HEK293 (cell line): Measurements from ENCODE around the gene PSAPL1.

Experiments
- BCL11A ChIP-seq: fragments of 450-650 bp; formaldehyde crosslinking; IDR thresholded peaks from 2 replicates; pipeline ENCODE4 v1.5.1; 2016; ENCODE audit warnings: low read depth, missing biosample characterization, missing genetic modification characterization
- FEZF1 ChIP-seq: fragments of 450-650 bp; formaldehyde crosslinking; IDR thresholded peaks from 2 replicates; pipeline ENCODE4 v1.5.1; 2016; ENCODE audit warnings: missing biosample characterization, missing genetic modification characterization
- HOXD13 ChIP-seq: sonication (generic); formaldehyde crosslinking; IDR thresholded peaks from 2 replicates; pipeline ENCODE4 v1.8.0; 2022; ENCODE audit warnings: missing genetic modification reagents, borderline replicate concordance
- IKZF3 ChIP-seq: fragments of 450-650 bp; IDR thresholded peaks from 2 replicates; pipeline ENCODE4 v1.5.0; 2018; ENCODE audit warnings: missing biosample characterization, mild to moderate bottlenecking, missing genetic modification characterization, moderate library complexity
- KLF1 ChIP-seq: fragments of 450-650 bp; formaldehyde crosslinking; IDR thresholded peaks from 2 replicates; pipeline ENCODE4 v1.5.1; 2016; ENCODE audit warnings: missing biosample characterization, missing genetic modification characterization
- KLF7 ChIP-seq: fragments of 450-650 bp; formaldehyde crosslinking; IDR thresholded peaks from 2 replicates; pipeline ENCODE4 v1.5.1; 2016; ENCODE audit warnings: missing biosample characterization, missing genetic modification characterization, borderline replicate concordance
- MZF1 ChIP-seq: fragments of 450-650 bp; formaldehyde crosslinking; IDR thresholded peaks from 2 replicates; pipeline ENCODE4 v1.5.1; 2017; ENCODE audit warnings: missing biosample characterization, missing genetic modification characterization, borderline replicate concordance
- SETDB1 ChIP-seq: IDR thresholded peaks from one replicate; pipeline ENCODE4 v1.6.1; 2017; ENCODE audit warnings: mild to moderate bottlenecking, low read length, moderate library complexity, mixed read lengths; ENCODE audit not compliant: insufficient read length
- ZBTB21 ChIP-seq: fragments of 450-650 bp; formaldehyde crosslinking; IDR thresholded peaks from 2 replicates; pipeline ENCODE4 v1.5.1; 2017; ENCODE audit warnings: missing biosample characterization, missing genetic modification characterization
- ZBTB8A ChIP-seq: fragments of 450-650 bp; formaldehyde crosslinking; IDR thresholded peaks from 2 replicates; pipeline ENCODE4 v1.5.1; 2016; ENCODE audit warnings: missing biosample characterization, missing genetic modification characterization
- ZIC2 ChIP-seq: fragments of 450-650 bp; formaldehyde crosslinking; IDR thresholded peaks from 2 replicates; pipeline ENCODE4 v1.5.1; 2016; ENCODE audit warnings: missing biosample characterization, missing genetic modification characterization
- ZNF121 ChIP-seq: fragments of 450-650 bp; formaldehyde crosslinking; IDR thresholded peaks from 2 replicates; pipeline ENCODE4 v1.5.1; 2016; ENCODE audit warnings: missing biosample characterization, missing genetic modification characterization
- ZNF174 ChIP-seq: fragments of 450-650 bp; formaldehyde crosslinking; IDR thresholded peaks from 2 replicates; pipeline ENCODE4 v1.5.0; 2017; ENCODE audit warnings: missing biosample characterization, mild to moderate bottlenecking, missing genetic modification characterization
- ZNF23 ChIP-seq: fragments of 450-650 bp; formaldehyde crosslinking; IDR thresholded peaks from 2 replicates; pipeline ENCODE4 v1.5.1; 2016; ENCODE audit warnings: missing biosample characterization, missing genetic modification characterization, borderline replicate concordance
- ZNF248 ChIP-seq: fragments of 450-650 bp; formaldehyde crosslinking; IDR thresholded peaks from 2 replicates; pipeline ENCODE4 v1.5.1; 2017; ENCODE audit warnings: missing biosample characterization, missing genetic modification characterization
- ZNF394 ChIP-seq: fragments of 450-650 bp; formaldehyde crosslinking; IDR thresholded peaks from 2 replicates; pipeline ENCODE4 v1.5.1; 2016; ENCODE audit warnings: missing biosample characterization, missing genetic modification characterization, mild to moderate bottlenecking, moderate library complexity, borderline replicate concordance
- ZNF404 ChIP-seq: fragments of 450-650 bp; formaldehyde crosslinking; IDR thresholded peaks from 2 replicates; pipeline ENCODE4 v1.5.1; 2017; ENCODE audit warnings: missing biosample characterization, missing genetic modification characterization
- ZNF529 ChIP-seq: fragments of 450-650 bp; formaldehyde crosslinking; IDR thresholded peaks from 2 replicates; pipeline ENCODE4 v1.5.1; 2017; ENCODE audit warnings: missing genetic modification characterization, missing biosample characterization; ENCODE audit not compliant: insufficient replicate concordance
- ZNF544 ChIP-seq: fragments of 450-650 bp; formaldehyde crosslinking; IDR thresholded peaks from 2 replicates; pipeline ENCODE4 v1.5.0; 2017; ENCODE audit warnings: missing biosample characterization, missing genetic modification characterization
- ZNF571 ChIP-seq: fragments of 450-650 bp; formaldehyde crosslinking; IDR thresholded peaks from 2 replicates; pipeline ENCODE4 v1.5.0; 2017; ENCODE audit warnings: missing biosample characterization, missing genetic modification characterization
- ZNF792 ChIP-seq: fragments of 450-650 bp; formaldehyde crosslinking; IDR thresholded peaks from 2 replicates; pipeline ENCODE4 v1.5.1; 2016; ENCODE audit warnings: missing biosample characterization, missing genetic modification characterization
- ZSCAN23 ChIP-seq: fragments of 450-650 bp; formaldehyde crosslinking; IDR thresholded peaks from 2 replicates; pipeline ENCODE4 v1.5.1; 2016; ENCODE audit warnings: missing biosample characterization, missing genetic modification characterization
- TF ChIP-seq, protein P1 (sequence below): fragments of 450-650 bp; formaldehyde crosslinking; IDR thresholded peaks from 2 replicates; pipeline ENCODE4 v1.5.1; 2016; ENCODE audit warnings: missing biosample characterization, missing genetic modification characterization
- TF ChIP-seq, protein P2 (sequence below): fragments of 450-650 bp; formaldehyde crosslinking; IDR thresholded peaks from 2 replicates; pipeline ENCODE4 v1.5.1; 2016; ENCODE audit warnings: missing biosample characterization, missing genetic modification characterization
- TF ChIP-seq, protein P3 (sequence below): fragments of 450-650 bp; formaldehyde crosslinking; IDR thresholded peaks from 2 replicates; pipeline ENCODE4 v1.5.1; 2016; ENCODE audit warnings: missing biosample characterization, missing genetic modification characterization
- TF ChIP-seq, protein P4 (sequence below): fragments of 450-650 bp; formaldehyde crosslinking; IDR thresholded peaks from 2 replicates; pipeline ENCODE4 v1.5.1; 2016; ENCODE audit warnings: missing biosample characterization, missing genetic modification characterization, borderline replicate concordance
- TF ChIP-seq, protein P5 (sequence below): fragments of 450-650 bp; formaldehyde crosslinking; IDR thresholded peaks from 2 replicates; pipeline ENCODE4 v1.5.1; 2017; ENCODE audit warnings: missing biosample characterization, missing genetic modification characterization
- TF ChIP-seq, protein P6 (sequence below): fragments of 450-650 bp; formaldehyde crosslinking; IDR thresholded peaks from 2 replicates; pipeline ENCODE4 v1.5.1; 2016; ENCODE audit warnings: missing biosample characterization, missing genetic modification characterization, borderline replicate concordance

Gene PSAPL1

DNA sequence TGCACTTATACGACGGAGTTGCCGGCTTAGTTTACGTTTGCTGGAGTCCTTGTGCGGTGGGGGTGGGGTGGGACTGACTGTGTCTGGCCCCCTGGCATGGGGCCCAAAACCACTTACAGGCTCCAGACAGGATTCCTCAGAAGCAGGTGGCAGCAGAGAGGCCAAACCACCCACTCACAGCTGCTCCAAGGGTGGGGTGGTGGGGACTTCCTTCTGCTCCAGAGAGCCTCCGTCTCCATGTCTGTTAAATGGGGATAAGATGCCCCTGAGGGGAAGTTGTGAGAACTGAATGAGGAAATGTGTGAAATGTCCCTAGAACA lies 36.7 kb downstream of the PSAPL1 start (continued):
- TF ChIP-seq ZNF394 (no peak), ZNF248 (tag by site-specific recombination) (no peak), ZNF792 (tag by site-specific recombination) (no peak), ZNF571 (tag by site-specific recombination) (no peak), ZNF121 (tag by site-specific recombination) (no peak), SETDB1 (no peak), HOXD13 (CRISPR knock-in tag) (no peak), ZNF174 (tag by site-specific recombination) (no peak), BCL11A (tag by site-specific recombination) (no peak), ZBTB8A (tag by site-specific recombination) (no peak), ZNF23 (tag by site-specific recombination) (no peak), FEZF1 (tag by site-specific recombination) (no peak), ZIC2 (tag by site-specific recombination) (peak; percentile 29), IKZF3 (no peak), ZBTB21 (tag by site-specific recombination) (no peak), ZSCAN23 (tag by site-specific recombination) (no peak), MZF1 (tag by site-specific recombination) (no peak), ZNF529 (tag by site-specific recombination) (no peak), KLF1 (tag by site-specific recombination) (0 out of 2 replicates have a peak, but pooled peaks have one; percentile 11), ZNF404 (tag by site-specific recombination) (no peak), ZNF544 (tag by site-specific recombination) (no peak), KLF7 (tag by site-specific recombination) (no peak)
- TF ChIP-seq, protein P1, sequence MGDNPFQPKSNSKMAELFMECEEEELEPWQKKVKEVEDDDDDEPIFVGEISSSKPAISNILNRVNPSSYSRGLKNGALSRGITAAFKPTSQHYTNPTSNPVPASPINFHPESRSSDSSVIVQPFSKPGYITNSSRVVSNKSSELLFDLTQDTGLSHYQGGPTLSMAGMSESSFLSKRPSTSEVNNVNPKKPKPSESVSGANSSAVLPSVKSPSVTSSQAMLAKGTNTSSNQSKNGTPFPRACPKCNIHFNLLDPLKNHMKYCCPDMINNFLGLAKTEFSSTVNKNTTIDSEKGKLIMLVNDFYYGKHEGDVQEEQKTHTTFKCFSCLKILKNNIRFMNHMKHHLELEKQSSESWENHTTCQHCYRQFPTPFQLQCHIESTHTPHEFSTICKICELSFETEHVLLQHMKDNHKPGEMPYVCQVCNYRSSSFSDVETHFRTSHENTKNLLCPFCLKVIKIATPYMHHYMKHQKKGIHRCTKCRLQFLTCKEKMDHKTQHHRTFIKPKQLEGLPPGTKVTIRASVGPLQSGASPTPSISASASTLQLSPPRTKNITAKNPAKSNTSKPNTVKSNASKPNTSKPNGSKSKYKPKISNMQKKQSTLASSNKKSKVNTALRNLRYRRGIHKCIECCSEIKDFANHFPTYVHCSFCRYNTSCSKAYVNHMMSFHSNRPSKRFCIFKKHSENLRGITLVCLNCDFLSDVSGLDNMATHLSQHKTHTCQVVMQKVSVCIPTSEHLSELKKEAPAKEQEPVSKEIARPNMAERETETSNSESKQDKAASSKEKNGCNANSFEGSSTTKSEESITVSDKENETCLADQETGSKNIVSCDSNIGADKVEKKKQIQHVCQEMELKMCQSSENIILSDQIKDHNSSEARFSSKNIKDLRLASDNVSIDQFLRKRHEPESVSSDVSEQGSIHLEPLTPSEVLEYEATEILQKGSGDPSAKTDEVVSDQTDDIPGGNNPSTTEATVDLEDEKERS (tag by site-specific recombination): no peak
- TF ChIP-seq, protein P2, sequence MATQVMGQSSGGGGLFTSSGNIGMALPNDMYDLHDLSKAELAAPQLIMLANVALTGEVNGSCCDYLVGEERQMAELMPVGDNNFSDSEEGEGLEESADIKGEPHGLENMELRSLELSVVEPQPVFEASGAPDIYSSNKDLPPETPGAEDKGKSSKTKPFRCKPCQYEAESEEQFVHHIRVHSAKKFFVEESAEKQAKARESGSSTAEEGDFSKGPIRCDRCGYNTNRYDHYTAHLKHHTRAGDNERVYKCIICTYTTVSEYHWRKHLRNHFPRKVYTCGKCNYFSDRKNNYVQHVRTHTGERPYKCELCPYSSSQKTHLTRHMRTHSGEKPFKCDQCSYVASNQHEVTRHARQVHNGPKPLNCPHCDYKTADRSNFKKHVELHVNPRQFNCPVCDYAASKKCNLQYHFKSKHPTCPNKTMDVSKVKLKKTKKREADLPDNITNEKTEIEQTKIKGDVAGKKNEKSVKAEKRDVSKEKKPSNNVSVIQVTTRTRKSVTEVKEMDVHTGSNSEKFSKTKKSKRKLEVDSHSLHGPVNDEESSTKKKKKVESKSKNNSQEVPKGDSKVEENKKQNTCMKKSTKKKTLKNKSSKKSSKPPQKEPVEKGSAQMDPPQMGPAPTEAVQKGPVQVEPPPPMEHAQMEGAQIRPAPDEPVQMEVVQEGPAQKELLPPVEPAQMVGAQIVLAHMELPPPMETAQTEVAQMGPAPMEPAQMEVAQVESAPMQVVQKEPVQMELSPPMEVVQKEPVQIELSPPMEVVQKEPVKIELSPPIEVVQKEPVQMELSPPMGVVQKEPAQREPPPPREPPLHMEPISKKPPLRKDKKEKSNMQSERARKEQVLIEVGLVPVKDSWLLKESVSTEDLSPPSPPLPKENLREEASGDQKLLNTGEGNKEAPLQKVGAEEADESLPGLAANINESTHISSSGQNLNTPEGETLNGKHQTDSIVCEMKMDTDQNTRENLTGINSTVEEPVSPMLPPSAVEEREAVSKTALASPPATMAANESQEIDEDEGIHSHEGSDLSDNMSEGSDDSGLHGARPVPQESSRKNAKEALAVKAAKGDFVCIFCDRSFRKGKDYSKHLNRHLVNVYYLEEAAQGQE (tag by site-specific recombination): no peak
- TF ChIP-seq, protein P3, sequence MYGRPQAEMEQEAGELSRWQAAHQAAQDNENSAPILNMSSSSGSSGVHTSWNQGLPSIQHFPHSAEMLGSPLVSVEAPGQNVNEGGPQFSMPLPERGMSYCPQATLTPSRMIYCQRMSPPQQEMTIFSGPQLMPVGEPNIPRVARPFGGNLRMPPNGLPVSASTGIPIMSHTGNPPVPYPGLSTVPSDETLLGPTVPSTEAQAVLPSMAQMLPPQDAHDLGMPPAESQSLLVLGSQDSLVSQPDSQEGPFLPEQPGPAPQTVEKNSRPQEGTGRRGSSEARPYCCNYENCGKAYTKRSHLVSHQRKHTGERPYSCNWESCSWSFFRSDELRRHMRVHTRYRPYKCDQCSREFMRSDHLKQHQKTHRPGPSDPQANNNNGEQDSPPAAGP (tag by site-specific recombination): no peak
- TF ChIP-seq, protein P4, sequence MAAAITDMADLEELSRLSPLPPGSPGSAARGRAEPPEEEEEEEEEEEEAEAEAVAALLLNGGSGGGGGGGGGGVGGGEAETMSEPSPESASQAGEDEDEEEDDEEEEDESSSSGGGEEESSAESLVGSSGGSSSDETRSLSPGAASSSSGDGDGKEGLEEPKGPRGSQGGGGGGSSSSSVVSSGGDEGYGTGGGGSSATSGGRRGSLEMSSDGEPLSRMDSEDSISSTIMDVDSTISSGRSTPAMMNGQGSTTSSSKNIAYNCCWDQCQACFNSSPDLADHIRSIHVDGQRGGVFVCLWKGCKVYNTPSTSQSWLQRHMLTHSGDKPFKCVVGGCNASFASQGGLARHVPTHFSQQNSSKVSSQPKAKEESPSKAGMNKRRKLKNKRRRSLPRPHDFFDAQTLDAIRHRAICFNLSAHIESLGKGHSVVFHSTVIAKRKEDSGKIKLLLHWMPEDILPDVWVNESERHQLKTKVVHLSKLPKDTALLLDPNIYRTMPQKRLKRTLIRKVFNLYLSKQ: no peak
- TF ChIP-seq, protein P5, sequence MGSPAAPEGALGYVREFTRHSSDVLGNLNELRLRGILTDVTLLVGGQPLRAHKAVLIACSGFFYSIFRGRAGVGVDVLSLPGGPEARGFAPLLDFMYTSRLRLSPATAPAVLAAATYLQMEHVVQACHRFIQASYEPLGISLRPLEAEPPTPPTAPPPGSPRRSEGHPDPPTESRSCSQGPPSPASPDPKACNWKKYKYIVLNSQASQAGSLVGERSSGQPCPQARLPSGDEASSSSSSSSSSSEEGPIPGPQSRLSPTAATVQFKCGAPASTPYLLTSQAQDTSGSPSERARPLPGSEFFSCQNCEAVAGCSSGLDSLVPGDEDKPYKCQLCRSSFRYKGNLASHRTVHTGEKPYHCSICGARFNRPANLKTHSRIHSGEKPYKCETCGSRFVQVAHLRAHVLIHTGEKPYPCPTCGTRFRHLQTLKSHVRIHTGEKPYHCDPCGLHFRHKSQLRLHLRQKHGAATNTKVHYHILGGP: no peak
- TF ChIP-seq, protein P6, sequence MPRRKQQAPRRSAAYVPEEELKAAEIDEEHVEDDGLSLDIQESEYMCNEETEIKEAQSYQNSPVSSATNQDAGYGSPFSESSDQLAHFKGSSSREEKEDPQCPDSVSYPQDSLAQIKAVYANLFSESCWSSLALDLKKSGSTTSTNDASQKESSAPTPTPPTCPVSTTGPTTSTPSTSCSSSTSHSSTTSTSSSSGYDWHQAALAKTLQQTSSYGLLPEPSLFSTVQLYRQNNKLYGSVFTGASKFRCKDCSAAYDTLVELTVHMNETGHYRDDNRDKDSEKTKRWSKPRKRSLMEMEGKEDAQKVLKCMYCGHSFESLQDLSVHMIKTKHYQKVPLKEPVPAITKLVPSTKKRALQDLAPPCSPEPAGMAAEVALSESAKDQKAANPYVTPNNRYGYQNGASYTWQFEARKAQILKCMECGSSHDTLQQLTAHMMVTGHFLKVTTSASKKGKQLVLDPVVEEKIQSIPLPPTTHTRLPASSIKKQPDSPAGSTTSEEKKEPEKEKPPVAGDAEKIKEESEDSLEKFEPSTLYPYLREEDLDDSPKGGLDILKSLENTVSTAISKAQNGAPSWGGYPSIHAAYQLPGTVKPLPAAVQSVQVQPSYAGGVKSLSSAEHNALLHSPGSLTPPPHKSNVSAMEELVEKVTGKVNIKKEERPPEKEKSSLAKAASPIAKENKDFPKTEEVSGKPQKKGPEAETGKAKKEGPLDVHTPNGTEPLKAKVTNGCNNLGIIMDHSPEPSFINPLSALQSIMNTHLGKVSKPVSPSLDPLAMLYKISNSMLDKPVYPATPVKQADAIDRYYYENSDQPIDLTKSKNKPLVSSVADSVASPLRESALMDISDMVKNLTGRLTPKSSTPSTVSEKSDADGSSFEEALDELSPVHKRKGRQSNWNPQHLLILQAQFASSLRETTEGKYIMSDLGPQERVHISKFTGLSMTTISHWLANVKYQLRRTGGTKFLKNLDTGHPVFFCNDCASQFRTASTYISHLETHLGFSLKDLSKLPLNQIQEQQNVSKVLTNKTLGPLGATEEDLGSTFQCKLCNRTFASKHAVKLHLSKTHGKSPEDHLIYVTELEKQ: no peak
